ENCODE data around the gene FGFR1OP2.
"Not testable (repeated sequence)": the region's sequence is repeated elsewhere in the genome, so short reads cannot be mapped to it uniquely, and the experiment has no call there.

FGFR1OP2 gene

DNA sequence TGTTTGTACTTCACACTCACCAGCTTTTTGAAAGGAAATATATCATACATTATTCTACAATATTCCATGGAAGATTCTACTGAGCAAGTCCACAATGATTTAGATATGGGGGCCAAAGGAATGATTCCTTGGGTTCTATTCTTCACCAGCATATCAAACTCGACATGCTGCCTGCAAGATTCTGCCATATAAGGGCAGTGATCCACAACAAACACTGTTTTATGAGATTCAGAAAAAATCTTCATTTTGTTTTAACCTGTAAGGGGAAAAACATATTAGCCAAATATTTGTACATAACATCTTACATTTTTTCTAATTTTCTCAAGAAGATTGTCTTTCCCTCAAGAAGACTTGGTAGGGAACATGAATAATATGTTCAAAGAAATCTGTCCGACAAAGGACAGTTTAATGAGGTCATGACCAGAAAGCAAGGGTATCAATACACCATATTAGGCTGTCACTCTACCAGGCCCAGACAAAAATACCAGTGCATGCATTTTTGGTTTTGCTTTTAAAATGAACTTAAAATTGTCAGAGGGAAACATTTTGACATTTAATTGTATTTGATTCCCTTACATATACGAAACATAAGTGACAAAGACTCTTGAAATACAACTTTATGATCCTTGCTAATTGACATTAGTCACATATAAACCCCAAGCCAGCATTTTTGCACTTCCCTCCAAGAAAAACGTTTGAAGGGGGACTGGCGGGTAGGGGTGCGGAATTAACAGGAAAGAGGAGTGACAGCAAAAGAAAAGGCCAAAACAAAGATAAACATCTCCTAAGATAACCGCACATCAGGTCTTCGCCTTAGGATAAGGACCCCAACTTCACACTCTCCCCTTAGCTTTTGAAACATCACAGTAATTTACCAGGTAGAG is 1.5 kb upstream of the FGFR1OP2 start:
- Histone ChIP-seq H3K4me1 (ENCODE audit: insufficient read depth, low read length) (peaks cover 4% of the 10 kb centered on the region; the same call in 1 of the 2 replicates), H3K36me3 (ENCODE audit: insufficient read depth, low read length) (no peaks in the 10 kb centered on the region), H3K9me3 (ENCODE audit: control insufficient read depth, insufficient read depth, low read length) (no peaks in the 10 kb centered on the region), H3K9ac (ENCODE audit: low read depth, low read length) (peak overlapping the region; percentile 100)

DNA sequence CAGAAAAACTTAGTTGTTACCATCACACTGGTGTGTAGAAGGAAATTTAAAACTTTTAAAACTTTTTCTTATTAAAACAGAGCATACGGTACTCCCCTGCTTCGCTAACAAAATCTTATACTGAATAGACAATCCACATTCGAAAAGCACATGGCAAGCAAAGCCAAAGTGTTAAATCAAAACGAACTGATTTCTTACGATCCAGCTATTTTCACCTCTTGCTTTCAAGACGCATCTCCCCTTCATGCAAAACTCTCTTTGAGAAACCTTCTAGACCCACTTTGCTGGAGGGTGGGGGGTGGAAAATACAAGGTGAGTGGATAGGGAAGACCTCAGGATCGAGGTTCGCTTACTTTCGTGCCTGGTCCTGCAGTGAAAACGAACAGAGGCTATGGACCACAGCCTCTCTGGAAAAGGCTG is 817 bp upstream of the FGFR1OP2 start:
- Histone ChIP-seq H3K9ac (ENCODE audit: low read depth, low read length) (peak overlapping the region; percentile 100), H3K36me3 (ENCODE audit: insufficient read depth, low read length) (no peaks in the 10 kb centered on the region), H3K9me3 (ENCODE audit: control insufficient read depth, insufficient read depth, low read length) (no peaks in the 10 kb centered on the region), H3K4me1 (ENCODE audit: insufficient read depth, low read length) (peaks cover 4% of the 10 kb centered on the region; the same call in 1 of the 2 replicates)

DNA sequence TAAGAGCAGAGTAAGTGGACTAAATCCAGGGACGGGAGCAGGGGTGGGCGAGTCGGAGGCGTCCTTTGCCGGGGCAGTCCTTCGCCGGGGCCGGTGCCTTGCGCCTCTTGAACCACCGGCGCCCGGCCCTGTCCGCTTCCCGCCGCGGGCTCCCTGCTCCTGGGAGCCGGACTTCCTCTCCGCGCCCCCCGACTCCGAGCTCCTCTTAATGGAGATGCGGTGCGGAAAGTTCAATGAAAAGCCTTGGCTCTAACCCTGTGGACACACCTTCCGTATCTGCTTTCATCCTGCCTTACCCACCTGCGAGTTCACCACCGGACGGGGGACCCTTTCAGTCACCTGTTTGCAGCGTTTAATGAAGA is 412 bp downstream of the FGFR1OP2 start:
- peak overlapping the region; percentile 100 for H3K9ac ChIP-seq (ENCODE audit: low read depth, low read length)
- no peaks in the 10 kb centered on the region for H3K36me3 ChIP-seq (ENCODE audit: insufficient read depth, low read length)
- H3K9me3 ChIP-seq (ENCODE audit: control insufficient read depth, insufficient read depth, low read length), result no peaks in the 10 kb centered on the region
- H3K4me1 ChIP-seq (ENCODE audit: insufficient read depth, low read length), result peaks cover 4% of the 10 kb centered on the region; the same call in 1 of the 2 replicates

DNA sequence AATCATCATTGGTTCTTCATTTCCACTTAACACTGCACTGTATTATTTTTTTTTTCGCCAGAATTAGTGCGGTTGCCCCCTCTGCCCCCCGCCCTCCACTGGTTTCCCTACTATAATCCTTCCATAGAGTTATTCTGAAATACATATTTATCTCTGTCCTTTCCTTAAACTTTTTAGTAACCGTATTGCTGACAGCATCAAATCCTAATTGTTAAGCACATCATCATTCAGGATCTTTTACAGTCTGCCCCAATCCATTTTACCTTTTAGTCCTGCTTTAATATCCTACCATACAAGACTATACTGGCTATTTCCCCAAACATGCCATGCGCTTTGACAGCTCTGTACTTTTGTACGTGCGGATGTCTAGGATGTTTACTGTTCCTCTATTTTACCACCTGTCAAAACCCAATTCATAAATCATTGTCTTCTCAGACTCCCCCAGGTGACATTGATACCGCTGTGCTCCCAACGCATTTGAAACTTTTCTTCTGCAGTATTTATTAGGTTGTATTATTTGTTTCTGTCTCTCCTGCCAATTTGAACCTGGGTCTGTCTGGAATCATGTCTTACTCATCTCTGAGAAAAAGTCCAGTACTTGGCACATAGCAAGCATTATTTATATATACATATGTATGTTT is 1.0 kb downstream of the FGFR1OP2 start:
- H3K4me1 ChIP-seq (ENCODE audit: insufficient read depth, low read length), result peaks cover 4% of the 10 kb centered on the region; the same call in 1 of the 2 replicates
- peak overlapping the region; percentile 100 for H3K9ac ChIP-seq (ENCODE audit: low read depth, low read length)
- H3K36me3 ChIP-seq (ENCODE audit: insufficient read depth, low read length), result no peaks in the 10 kb centered on the region
- H3K9me3 ChIP-seq (ENCODE audit: control insufficient read depth, insufficient read depth, low read length), result no peaks in the 10 kb centered on the region

DNA sequence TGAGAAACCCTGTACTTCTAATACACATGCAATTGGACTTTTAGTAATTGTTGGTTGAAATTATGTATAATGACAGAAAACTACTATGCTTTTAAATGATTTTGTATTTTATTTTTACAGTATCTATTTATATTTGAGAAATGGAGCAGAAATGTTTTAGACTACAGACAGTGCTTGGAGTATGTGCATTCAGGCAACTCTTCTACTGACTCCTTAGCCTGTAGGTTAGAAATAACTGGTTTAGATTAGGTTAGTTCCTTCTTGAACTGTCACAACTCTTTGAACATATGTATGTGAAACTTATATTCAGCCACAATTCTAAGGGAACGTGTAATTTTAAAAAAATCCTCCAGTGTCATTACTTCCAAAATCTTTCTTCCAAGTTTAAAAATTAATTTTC is 1.7 kb downstream of the FGFR1OP2 start:
- Histone ChIP-seq H3K9ac (ENCODE audit: low read depth, low read length) (no peak overlapping the region), H3K36me3 (ENCODE audit: insufficient read depth, low read length) (no peaks in the 10 kb centered on the region), H3K4me1 (ENCODE audit: insufficient read depth, low read length) (peaks cover 4% of the 10 kb centered on the region; the same call in 1 of the 2 replicates), H3K9me3 (ENCODE audit: control insufficient read depth, insufficient read depth, low read length) (no peaks in the 10 kb centered on the region; the same call in 1 of the 2 replicates)

DNA sequence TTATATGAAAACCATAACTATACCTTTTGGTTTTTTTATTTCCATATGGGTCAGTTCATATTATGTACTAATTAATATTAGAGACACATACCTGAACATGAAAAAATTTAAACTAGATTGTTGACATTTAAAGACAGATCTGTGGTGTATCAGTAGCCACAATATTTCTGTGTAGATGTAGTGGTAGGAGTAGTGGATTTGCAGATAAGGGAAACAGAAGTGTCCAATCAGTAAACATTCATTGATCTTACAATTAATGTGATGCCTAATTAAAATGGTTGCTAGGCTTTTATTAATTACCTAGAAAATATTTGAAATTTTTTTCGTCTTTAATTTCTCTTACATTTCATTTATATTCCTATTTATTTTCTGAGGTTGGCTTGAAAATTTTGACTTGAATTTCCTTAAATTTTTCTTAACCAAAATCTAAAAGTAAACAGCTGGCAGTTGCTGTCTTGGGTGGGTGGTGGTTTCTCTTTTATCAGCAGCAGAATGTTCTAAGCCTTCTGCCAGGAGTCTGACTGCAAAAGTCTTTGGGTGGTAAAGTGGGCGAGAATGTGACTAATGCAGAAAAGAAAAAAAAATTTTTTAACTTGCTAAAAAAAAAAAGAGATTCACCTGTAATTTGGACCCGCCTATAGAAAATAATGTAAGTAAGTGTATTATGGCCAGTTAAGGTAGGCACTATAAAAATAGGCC is 2.4 kb downstream of the FGFR1OP2 start:
- no peak overlapping the region for H3K9ac ChIP-seq (ENCODE audit: low read depth, low read length)

DNA sequence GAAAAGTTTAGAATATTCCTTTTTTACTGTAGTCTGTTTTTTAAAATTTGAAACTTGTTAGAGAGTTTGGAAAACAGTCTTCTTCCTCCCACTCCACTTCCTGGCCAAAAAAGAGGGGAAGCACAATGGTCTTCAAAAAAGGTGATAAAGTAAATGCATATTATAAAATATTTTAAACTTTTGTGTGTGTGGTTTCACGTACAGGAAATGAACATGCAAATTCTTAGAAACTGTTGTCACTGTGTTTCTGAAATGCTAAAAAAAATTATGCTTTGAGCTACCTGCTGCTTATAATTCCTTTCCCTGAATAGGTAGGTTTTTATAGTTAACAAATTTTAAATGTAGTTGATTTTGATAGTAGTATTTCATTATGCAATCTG is 2.9 kb downstream of the FGFR1OP2 start:
- H3K9ac ChIP-seq (ENCODE audit: low read depth, low read length), result no peak overlapping the region

More for the DNA sequence above, 2.4 kb downstream of the FGFR1OP2 start:
- no peaks in the 10 kb centered on the region; the same call in 1 of the 2 replicates for H3K9me3 ChIP-seq (ENCODE audit: control insufficient read depth, insufficient read depth, low read length)
- H3K36me3 ChIP-seq (ENCODE audit: insufficient read depth, low read length), result no peaks in the 10 kb centered on the region
- peaks cover 4% of the 10 kb centered on the region; the same call in 1 of the 2 replicates for H3K4me1 ChIP-seq (ENCODE audit: insufficient read depth, low read length)

DNA sequence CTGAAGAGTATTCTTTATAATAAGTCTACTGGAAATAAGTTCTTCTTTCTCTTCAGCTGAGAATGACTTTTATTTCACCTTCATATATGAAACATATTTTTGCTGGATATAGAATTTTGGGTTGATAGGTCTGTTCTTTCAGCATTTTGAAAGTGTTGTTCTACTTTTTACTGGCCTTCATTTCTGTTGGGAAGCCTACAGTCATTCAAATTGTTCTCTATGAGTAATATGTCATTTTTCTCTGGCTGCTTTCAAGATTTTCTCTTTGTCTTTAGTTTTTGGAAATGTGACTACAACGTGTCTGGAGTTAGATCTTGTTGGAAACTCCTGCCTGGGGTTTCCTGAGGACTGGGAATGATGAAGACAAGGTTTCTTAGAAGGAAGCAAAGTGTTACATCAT is 10.0 kb downstream of the FGFR1OP2 start:
- no peaks in the 10 kb centered on the region for H3K36me3 ChIP-seq (ENCODE audit: insufficient read depth, low read length)

More for the DNA sequence above, 2.9 kb downstream of the FGFR1OP2 start:
- Histone ChIP-seq H3K36me3 (ENCODE audit: insufficient read depth, low read length) (no peaks in the 10 kb centered on the region), H3K9me3 (ENCODE audit: control insufficient read depth, insufficient read depth, low read length) (no peaks in the 10 kb centered on the region; the same call in 1 of the 2 replicates), H3K4me1 (ENCODE audit: insufficient read depth, low read length) (peaks cover 4% of the 10 kb centered on the region; the same call in 1 of the 2 replicates)

DNA sequence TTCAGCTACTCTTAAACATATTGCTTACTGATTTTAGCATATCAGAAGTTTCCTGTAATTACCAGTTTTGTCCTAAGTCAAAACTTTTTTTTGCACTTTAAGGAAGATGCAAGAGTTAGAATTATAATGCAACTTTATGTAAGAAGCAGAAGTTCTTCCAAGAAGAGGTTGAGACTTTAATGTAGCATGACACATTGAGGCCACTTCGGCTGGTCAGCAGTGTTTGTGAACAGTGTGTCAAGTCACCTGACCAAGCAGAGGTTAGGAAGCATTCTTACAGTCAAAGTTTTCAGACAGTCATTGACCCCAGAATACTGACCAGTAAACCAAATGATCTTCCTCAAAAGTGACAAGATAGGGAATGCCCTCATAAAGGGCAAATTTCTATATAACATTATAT is 15.2 kb downstream of the FGFR1OP2 start:
- Histone ChIP-seq H3K4me1 (ENCODE audit: insufficient read depth, low read length) (no peaks in the 10 kb centered on the region), H3K36me3 (ENCODE audit: insufficient read depth, low read length) (no peaks in the 10 kb centered on the region; the same call in 1 of the 2 replicates), H3K9ac (ENCODE audit: low read depth, low read length) (no peak overlapping the region), H3K9me3 (ENCODE audit: control insufficient read depth, insufficient read depth, low read length) (no peaks in the 10 kb centered on the region)

More for the DNA sequence above, 10.0 kb downstream of the FGFR1OP2 start:
- Histone ChIP-seq H3K9ac (ENCODE audit: low read depth, low read length) (no peak overlapping the region), H3K4me1 (ENCODE audit: insufficient read depth, low read length) (no peaks in the 10 kb centered on the region), H3K9me3 (ENCODE audit: control insufficient read depth, insufficient read depth, low read length) (no peaks in the 10 kb centered on the region; the same call in 1 of the 2 replicates)

DNA sequence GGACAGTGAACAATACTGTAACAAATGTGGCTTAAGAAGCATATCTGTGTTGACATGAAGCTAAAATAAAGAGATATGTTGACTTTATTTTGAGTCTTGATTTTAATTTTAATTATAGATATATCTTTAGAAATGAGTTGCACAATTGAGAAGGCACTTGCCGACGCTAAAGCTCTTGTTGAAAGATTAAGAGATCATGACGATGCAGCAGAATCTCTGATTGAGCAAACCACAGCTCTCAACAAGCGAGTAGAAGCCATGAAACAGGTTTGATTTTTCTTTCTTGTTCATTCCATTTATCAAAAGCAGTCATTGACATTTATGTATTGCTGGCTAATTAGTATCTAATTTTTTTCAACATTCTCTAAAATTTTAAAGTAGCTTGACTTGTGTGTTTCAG is 15.8 kb downstream of the FGFR1OP2 start:
- no peaks in the 10 kb centered on the region for H3K9me3 ChIP-seq (ENCODE audit: control insufficient read depth, insufficient read depth, low read length)
- no peaks in the 10 kb centered on the region; the same call in 1 of the 2 replicates for H3K36me3 ChIP-seq (ENCODE audit: insufficient read depth, low read length)
- no peaks in the 10 kb centered on the region for H3K4me1 ChIP-seq (ENCODE audit: insufficient read depth, low read length)
- no peak overlapping the region for H3K9ac ChIP-seq (ENCODE audit: low read depth, low read length)

DNA sequence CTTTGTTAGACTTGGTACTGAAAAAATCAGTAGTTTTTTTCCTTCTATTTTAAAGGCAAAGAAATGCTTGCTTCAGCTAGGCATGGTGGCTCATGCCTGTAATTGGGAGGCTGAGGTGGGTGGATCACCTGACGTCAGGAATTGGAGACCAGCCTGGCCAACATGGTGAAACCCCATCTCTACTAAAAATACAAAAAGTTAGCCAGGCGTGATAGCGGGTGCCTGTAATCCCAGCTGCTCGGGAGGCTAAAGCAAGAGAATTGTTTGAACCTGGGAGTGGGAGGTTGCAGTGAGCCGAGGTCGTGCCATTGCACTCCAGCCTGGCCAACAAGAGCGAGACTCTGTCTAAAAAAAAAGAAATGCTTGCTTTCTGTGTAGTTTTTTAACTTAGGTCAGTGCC is 23.1 kb downstream of the FGFR1OP2 start:
- H3K36me3 ChIP-seq (ENCODE audit: insufficient read depth, low read length); H3K4me1 ChIP-seq (ENCODE audit: insufficient read depth, low read length); H3K9me3 ChIP-seq (ENCODE audit: control insufficient read depth, insufficient read depth, low read length); H3K9ac ChIP-seq (ENCODE audit: low read depth, low read length): not testable (repeated sequence)

DNA sequence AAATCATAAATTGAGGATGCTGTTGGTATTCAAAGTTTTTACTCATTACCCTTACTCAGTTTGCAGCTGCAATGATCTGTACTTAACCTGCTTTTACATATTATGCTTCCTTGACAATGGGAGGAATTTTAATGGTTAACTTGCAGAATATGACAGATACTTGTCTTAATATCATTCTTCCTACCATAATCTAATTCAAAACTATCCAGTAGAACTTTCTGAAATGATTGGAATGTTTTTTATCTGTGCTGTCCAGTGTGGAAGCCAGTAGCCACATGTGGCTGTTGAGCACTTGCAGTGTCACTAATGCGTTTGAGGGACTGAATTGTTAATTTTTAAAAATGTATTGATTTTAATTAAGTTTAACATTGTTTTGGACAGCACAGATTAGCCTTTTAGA is 23.5 kb downstream of the FGFR1OP2 start:
- H3K4me1 ChIP-seq (ENCODE audit: insufficient read depth, low read length), result no peaks in the 10 kb centered on the region
- H3K9ac ChIP-seq (ENCODE audit: low read depth, low read length), result no peak overlapping the region
- no peaks in the 10 kb centered on the region; the same call in 1 of the 2 replicates for H3K36me3 ChIP-seq (ENCODE audit: insufficient read depth, low read length)
- H3K9me3 ChIP-seq (ENCODE audit: control insufficient read depth, insufficient read depth, low read length), result no peaks in the 10 kb centered on the region

DNA sequence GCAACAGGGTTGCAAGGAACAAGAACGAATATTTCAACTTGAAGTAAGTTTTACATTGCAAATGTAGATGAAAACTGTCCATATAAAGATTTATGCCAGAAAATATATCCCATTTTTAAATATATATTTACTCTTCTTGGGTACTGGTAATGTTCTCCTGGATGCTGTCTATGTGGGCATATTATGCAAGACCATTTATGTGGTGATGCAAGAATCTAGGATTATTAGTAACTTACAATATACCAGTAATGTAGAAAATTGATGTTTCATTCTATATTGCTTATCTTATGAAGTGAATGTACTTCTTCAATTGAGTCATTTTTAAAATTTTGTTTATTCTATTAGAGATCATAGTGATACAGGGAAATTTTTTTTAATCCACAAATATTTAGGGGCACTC is 25.1 kb downstream of the FGFR1OP2 start:
- Histone ChIP-seq H3K9ac (ENCODE audit: low read depth, low read length) (no peak overlapping the region), H3K9me3 (ENCODE audit: control insufficient read depth, insufficient read depth, low read length) (no peaks in the 10 kb centered on the region), H3K4me1 (ENCODE audit: insufficient read depth, low read length) (no peaks in the 10 kb centered on the region), H3K36me3 (ENCODE audit: insufficient read depth, low read length) (peaks cover 4% of the 10 kb centered on the region)

DNA sequence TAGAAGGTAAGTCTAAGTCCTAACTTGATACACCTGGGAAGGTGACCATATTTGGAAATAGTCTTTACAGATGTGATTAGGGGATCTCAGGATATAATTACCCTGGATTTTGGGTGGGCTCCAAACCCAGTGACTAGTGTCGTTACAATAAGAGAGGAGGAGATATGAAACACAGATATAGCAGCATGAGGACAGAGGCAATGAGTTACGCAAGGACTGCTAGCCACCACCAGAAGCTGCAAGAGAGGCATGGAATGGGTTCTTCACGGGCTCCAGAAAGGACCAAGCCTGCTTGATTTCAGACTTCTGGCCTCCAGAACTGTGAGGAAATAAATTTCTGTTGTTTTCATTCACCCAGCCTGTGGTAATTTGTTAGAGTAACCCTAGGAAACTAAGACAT is 28.6 kb downstream of the FGFR1OP2 start:
- no peak overlapping the region for H3K9ac ChIP-seq (ENCODE audit: low read depth, low read length)
- H3K4me1 ChIP-seq (ENCODE audit: insufficient read depth, low read length), result no peaks in the 10 kb centered on the region
- H3K36me3 ChIP-seq (ENCODE audit: insufficient read depth, low read length), result peaks cover 4% of the 10 kb centered on the region
- H3K9me3 ChIP-seq (ENCODE audit: control insufficient read depth, insufficient read depth, low read length), result no peaks in the 10 kb centered on the region; the same call in 1 of the 2 replicates

Data from ES-I3 (cell line).